ENCODE results near the gene MARCO.

DNA sequence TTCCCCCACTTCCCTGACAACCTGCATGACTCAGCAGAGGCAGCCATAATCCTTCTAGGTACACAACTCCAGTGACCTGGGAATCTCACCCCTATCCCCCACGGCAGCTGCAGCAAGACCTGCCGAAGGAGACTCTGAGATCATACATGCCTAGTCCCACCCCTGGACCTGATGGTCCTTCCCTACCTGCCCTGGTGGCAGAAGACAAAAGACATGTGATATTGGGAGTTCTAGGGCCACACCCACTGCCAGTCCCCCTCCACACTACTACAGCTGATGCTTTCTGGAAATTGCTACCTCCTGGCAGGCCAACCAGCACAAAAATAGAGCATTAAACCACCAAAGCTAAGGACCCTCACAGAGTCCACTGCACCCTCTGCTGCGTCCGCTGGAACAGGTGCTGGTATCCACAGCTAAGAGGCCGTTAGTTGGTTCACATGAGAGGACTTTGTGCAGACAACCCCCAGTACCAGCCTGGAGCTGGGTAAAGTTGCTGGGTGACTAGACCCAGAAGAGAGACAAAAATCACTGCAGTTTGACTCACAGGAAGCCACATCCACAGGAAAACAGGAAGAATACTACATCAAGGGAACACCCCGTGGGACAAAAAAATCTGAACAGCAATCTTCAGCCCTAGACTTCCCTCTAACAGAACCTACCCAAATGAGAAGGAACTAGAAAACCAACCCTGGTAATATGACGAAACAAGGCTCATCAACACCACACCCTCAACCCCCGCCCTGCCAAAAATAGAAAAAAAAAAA lies 12.5 kb downstream of the MARCO start:
- no peak for TF ChIP-seq POLR2AphosphoS5 (IDR thresholded peaks at IDR 0.05; ENCODE audit: low read depth, low read length)
- TF ChIP-seq, protein P1, sequence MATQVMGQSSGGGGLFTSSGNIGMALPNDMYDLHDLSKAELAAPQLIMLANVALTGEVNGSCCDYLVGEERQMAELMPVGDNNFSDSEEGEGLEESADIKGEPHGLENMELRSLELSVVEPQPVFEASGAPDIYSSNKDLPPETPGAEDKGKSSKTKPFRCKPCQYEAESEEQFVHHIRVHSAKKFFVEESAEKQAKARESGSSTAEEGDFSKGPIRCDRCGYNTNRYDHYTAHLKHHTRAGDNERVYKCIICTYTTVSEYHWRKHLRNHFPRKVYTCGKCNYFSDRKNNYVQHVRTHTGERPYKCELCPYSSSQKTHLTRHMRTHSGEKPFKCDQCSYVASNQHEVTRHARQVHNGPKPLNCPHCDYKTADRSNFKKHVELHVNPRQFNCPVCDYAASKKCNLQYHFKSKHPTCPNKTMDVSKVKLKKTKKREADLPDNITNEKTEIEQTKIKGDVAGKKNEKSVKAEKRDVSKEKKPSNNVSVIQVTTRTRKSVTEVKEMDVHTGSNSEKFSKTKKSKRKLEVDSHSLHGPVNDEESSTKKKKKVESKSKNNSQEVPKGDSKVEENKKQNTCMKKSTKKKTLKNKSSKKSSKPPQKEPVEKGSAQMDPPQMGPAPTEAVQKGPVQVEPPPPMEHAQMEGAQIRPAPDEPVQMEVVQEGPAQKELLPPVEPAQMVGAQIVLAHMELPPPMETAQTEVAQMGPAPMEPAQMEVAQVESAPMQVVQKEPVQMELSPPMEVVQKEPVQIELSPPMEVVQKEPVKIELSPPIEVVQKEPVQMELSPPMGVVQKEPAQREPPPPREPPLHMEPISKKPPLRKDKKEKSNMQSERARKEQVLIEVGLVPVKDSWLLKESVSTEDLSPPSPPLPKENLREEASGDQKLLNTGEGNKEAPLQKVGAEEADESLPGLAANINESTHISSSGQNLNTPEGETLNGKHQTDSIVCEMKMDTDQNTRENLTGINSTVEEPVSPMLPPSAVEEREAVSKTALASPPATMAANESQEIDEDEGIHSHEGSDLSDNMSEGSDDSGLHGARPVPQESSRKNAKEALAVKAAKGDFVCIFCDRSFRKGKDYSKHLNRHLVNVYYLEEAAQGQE (IDR thresholded peaks at IDR 0.05; ENCODE audit: insufficient read depth in 1 of 2, low read depth in 2 of 2, low read length in 1 of 2) = no peak
